GM12878 (cell line): ENCODE measurements around the gene CRYBG3. TPM values are rescaled to one million over a fixed set of nuclear protein-coding genes. Genes with fewer than 3 reads are reported as not detected.

Experiments
- ATAC-seq: fragments of 200-7000 bp; cut with Tn5 transposase; 3 replicates; pipeline ENCODE4 v1.9.1; 2020; ENCODE audit warnings: mild to moderate bottlenecking, moderate library complexity
- BruUV-seq: library from RNA; stranded (reverse); fragments of 400-500 nt; replicated peaks from 2 replicates; lab custom pipeline; 2021; lab: Mats Ljungman, UMichigan
- CTCF ChIA-PET: fragments of 300-600 bp; sonication (Branson Sonifier 250); formaldehyde crosslinking; extraction: SDS; loops from one replicate; lab custom pipeline; 2021; ENCODE audit warnings: inconsistent platforms; lab: Yijun Ruan, JAX
- POLR2A ChIA-PET: fragments of 350-600 bp; formaldehyde crosslinking; extraction: SDS; loops from one replicate; lab custom pipeline; 2021; ENCODE audit warnings: inconsistent platforms; lab: Charles Lee
- RAD21 ChIA-PET: fragments of 300-600 bp; sonication (Branson Sonifier 250); formaldehyde crosslinking; loops from one replicate; lab custom pipeline; 2023; ENCODE audit warnings: antibody characterized with exemption; ENCODE audit not compliant: unreplicated experiment; lab: Charles Lee
- SMC1A ChIA-PET: fragments of 300-600 bp; sonication (Branson Sonifier 250); formaldehyde crosslinking; loops from one replicate; lab custom pipeline; 2023; ENCODE audit not compliant: unreplicated experiment, uncharacterized antibody; lab: Charles Lee
- DNase-seq: peaks from one replicate; pipeline ENCODE4 v3.0.0-alpha.2; 2011; ENCODE audit warnings: low read depth, low spot score
- FAIRE-seq: peaks from 3 replicates; lab custom pipeline; 2011; peaks lifted over from hg19 to GRCh38; lab: Jason Lieb, UNC
- H2AFZ ChIP-seq: 2 replicates; pipeline ENCODE4 v1.6.0; 2011; ENCODE audit warnings: low read depth, low read length, control low read depth; ENCODE audit not compliant: control insufficient read depth
- H3K27ac ChIP-seq: 2 replicates; pipeline ENCODE4 v1.5.1; 2011; ENCODE audit warnings: control low read depth; ENCODE audit not compliant: control insufficient read depth, insufficient read depth
- H3K27me3 ChIP-seq, 2 experiments: replicated peaks in 1 of 2; 2 replicates each; pipeline versions ENCODE4 v1.6.0 to v1.6.1; 2011; ENCODE audit warnings: low read length in 1 of 2; ENCODE audit not compliant: control insufficient read depth in 2 of 2, insufficient read depth in 2 of 2
- H3K36me3 ChIP-seq, 2 experiments: 2 replicates each; pipeline ENCODE4 v1.5.1; 2011; ENCODE audit warnings: low read length in 1 of 2; ENCODE audit not compliant: control insufficient read depth in 2 of 2, insufficient read depth in 2 of 2
- H3K4me1 ChIP-seq: 2 replicates; pipeline ENCODE4 v1.6.1; 2011; ENCODE audit warnings: mild to moderate bottlenecking, low read length, moderate library complexity, mixed read lengths; ENCODE audit not compliant: control insufficient read depth, insufficient read depth
- H3K4me2 ChIP-seq: 2 replicates; pipeline ENCODE4 v1.6.0; 2011; ENCODE audit warnings: control low read depth; ENCODE audit not compliant: control insufficient read depth, insufficient read depth
- H3K4me3 ChIP-seq: fragments of 200-600 bp; sonication (generic); 2 replicates; pipeline ENCODE4 v1.5.1; 2016
- H3K79me2 ChIP-seq: 2 replicates; pipeline ENCODE4 v1.6.0; 2011; ENCODE audit warnings: low read length; ENCODE audit not compliant: control insufficient read depth, insufficient read depth
- H3K9ac ChIP-seq: 2 replicates; pipeline ENCODE4 v1.8.0; 2011; ENCODE audit warnings: low read length, control low read depth, mixed read lengths; ENCODE audit not compliant: control insufficient read depth, insufficient read depth
- H3K9me3 ChIP-seq: replicated peaks from 3 replicates; pipeline ENCODE4 v1.5.1; 2011; ENCODE audit warnings: mild to moderate bottlenecking, low read length; ENCODE audit not compliant: control insufficient read depth, insufficient read depth
- H4K20me1 ChIP-seq: 2 replicates; pipeline ENCODE4 v1.6.0; 2011; ENCODE audit not compliant: control insufficient read depth, insufficient read depth
- BCL11A ChIP-seq: IDR thresholded peaks from 2 replicates; pipeline ENCODE4 v1.6.1; 2011; ENCODE audit warnings: low read depth, low read length
- CHD4 ChIP-seq: fragments of 200-600 bp; sonication (generic); IDR thresholded peaks from 2 replicates; pipeline ENCODE4 v1.6.1; 2016; ENCODE audit warnings: mild to moderate bottlenecking
- GATAD2B ChIP-seq: fragments of 450-650 bp; conservative IDR thresholded peaks from 2 replicates; pipeline ENCODE4 v1.6.1; 2017; ENCODE audit warnings: low read depth, mild to moderate bottlenecking, moderate library complexity
- MTA3 ChIP-seq: IDR thresholded peaks from 2 replicates; pipeline ENCODE4 v1.6.1; 2012; ENCODE audit warnings: low read length, inconsistent platforms, borderline replicate concordance
- MXI1 ChIP-seq: fragments of 150-350 bp; IDR thresholded peaks from 2 replicates; pipeline ENCODE4 v1.6.1; 2011; ENCODE audit warnings: low read depth, mild to moderate bottlenecking, inconsistent platforms, low read length, improper control_type of control experiment
- NFYB ChIP-seq: IDR thresholded peaks from 2 replicates; pipeline ENCODE4 v1.6.1; 2011; ENCODE audit warnings: low read depth, mild to moderate bottlenecking, low read length, improper control_type of control experiment, moderate library complexity; ENCODE audit not compliant: insufficient read depth
- NR2C1 ChIP-seq: fragments of 450-650 bp; IDR thresholded peaks from 2 replicates; pipeline ENCODE4 v1.6.1; 2017; ENCODE audit warnings: antibody characterized with exemption, mild to moderate bottlenecking, moderate library complexity
- PAX5 ChIP-seq: IDR thresholded peaks from 2 replicates; pipeline ENCODE4 v1.6.1; 2011; ENCODE audit warnings: low read depth, low read length, borderline replicate concordance
- RBBP5 ChIP-seq: fragments of 200-600 bp; sonication (generic); conservative IDR thresholded peaks from 2 replicates; pipeline ENCODE4 v1.6.1; 2016
- SMAD1 ChIP-seq: fragments of 450-650 bp; IDR thresholded peaks from 2 replicates; pipeline ENCODE4 v1.6.1; 2018; ENCODE audit warnings: mild to moderate bottlenecking, low read depth; ENCODE audit not compliant: partially characterized antibody
- TCF3 ChIP-seq: IDR thresholded peaks from 2 replicates; pipeline ENCODE4 v1.6.1; 2012; ENCODE audit warnings: low read depth, mild to moderate bottlenecking, low read length, borderline replicate concordance; ENCODE audit not compliant: insufficient read depth
- ZNF384 ChIP-seq: IDR thresholded peaks from 2 replicates; pipeline ENCODE4 v1.6.1; 2012; ENCODE audit warnings: low read depth, mild to moderate bottlenecking, low read length, improper control_type of control experiment, borderline replicate concordance
- ZNF687 ChIP-seq: fragments of 450-650 bp; IDR thresholded peaks from 2 replicates; pipeline ENCODE4 v1.6.1; 2017; ENCODE audit warnings: mild to moderate bottlenecking, moderate library complexity
- WGBS: methylation state at CpG from one replicate; pipeline ENCODE4 v1.1.6; 2016; ENCODE audit warnings: low lambda C conversion rate; ENCODE audit not compliant: insufficient replicate concordance, insufficient coverage; ENCODE audit errors: missing lambda C conversion rate; 5-methylcytosine and 5-hydroxymethylcytosine counted together
- in situ Hi-C: fragments of 300-500 bp; cut with MboI; formaldehyde crosslinking; loops from 9 replicates; pipeline ENCODE4 v1.14.3; 2018; ENCODE audit warnings: mixed read lengths
- intact Hi-C: fragments of 100-400 bp; cut with micrococcal nuclease; formaldehyde crosslinking; loops from one replicate; pipeline ENCODE4 v1.14.2; 2022; ENCODE audit not compliant: unreplicated experiment
- polyA plus RNA-seq, 11 experiments: library from polyadenylated mRNA; depleted of rRNA in 4 of 11; unstranded in 6 of 11; stranded (reverse) in 5 of 11; fragments of >200 nt; fragmentation: Nextera tagmentation in 4 of 11; fragmentation: Illumina TruSeq in 1 of 11; extraction: Ambion mirVana in 4 of 11; extraction: Trizol in 1 of 11; gene quantifications; 1 replicate in 1 of 11; 2 replicates in 10 of 11; pipeline versions ENCODE4 v1.2.1 to v1.2.3, GENCODE V29; 2011 to 2016; ENCODE audit warnings: inconsistent platforms in 2 of 11, missing spikeins in 2 of 11, low read depth in 1 of 11
- total RNA-seq, 4 experiments: library from RNA; depleted of rRNA in 3 of 4; stranded (reverse); fragments of >200 nt in 3 of 4; fragmentation: Illumina TruSeq in 1 of 4; extraction: Trizol in 1 of 4; gene quantifications; 2 replicates each; pipeline versions ENCODE4 v1.2.1 to v1.2.3, GENCODE V29; 2013 to 2021
- TF ChIP-seq, protein P1 (sequence below): fragments of 450-650 bp; IDR thresholded peaks from 2 replicates; pipeline ENCODE4 v1.6.1; 2017; ENCODE audit warnings: low read depth, mild to moderate bottlenecking, moderate library complexity
- TF ChIP-seq, protein P2 (sequence below): fragments of 450-650 bp; IDR thresholded peaks from 2 replicates; pipeline ENCODE4 v1.6.1; 2016; ENCODE audit warnings: mild to moderate bottlenecking

The CRYBG3 gene
- total and polyA plus RNA-seq, 10 of the 15 experiments (the other 5 are each of a cell fraction or from before 2014, with no cell fraction given) = 0.11 to 5.4 (median 1.6) TPM

DNA sequence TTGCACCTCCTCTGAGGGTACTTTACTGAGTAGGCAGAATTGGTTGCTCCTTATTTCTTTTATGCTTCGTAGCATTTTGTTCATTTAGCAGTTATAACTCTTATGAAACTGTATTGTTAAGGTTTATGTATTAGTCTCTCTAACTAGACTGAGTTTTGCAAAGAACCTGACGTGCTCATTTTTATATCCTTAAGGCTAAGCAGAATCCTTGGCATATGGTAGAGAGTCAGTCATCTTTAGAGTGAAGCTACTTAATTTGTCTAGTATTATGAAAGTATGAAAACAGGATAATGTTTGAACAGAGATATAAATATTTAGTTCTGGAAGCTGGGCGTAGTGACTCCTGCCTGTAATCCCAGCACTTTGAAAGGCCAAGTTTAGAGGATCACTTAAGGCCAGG is 20.1 kb downstream of the CRYBG3 start:
- H3K9ac ChIP-seq = no peak overlapping the region
- no peak overlapping the region for H3K4me2 ChIP-seq
- TF ChIP-seq NFYB (no peak), CHD4 (no peak), NR2C1 (no peak), RBBP5 (no peak), GATAD2B (no peak), SMAD1 (no peak), ZNF384 (no peak), MTA3 (no peak), PAX5 (no peak), BCL11A (no peak), ZNF687 (no peak), MXI1 (no peak), TCF3 (no peak)
- TF ChIP-seq, protein P1, sequence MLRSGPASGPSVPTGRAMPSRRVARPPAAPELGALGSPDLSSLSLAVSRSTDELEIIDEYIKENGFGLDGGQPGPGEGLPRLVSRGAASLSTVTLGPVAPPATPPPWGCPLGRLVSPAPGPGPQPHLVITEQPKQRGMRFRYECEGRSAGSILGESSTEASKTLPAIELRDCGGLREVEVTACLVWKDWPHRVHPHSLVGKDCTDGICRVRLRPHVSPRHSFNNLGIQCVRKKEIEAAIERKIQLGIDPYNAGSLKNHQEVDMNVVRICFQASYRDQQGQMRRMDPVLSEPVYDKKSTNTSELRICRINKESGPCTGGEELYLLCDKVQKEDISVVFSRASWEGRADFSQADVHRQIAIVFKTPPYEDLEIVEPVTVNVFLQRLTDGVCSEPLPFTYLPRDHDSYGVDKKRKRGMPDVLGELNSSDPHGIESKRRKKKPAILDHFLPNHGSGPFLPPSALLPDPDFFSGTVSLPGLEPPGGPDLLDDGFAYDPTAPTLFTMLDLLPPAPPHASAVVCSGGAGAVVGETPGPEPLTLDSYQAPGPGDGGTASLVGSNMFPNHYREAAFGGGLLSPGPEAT = no peak
- TF ChIP-seq, protein P2, sequence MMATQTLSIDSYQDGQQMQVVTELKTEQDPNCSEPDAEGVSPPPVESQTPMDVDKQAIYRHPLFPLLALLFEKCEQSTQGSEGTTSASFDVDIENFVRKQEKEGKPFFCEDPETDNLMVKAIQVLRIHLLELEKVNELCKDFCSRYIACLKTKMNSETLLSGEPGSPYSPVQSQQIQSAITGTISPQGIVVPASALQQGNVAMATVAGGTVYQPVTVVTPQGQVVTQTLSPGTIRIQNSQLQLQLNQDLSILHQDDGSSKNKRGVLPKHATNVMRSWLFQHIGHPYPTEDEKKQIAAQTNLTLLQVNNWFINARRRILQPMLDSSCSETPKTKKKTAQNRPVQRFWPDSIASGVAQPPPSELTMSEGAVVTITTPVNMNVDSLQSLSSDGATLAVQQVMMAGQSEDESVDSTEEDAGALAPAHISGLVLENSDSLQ = no peak
- ChIA-PET SMC1A (no interaction called here), RAD21 (no interaction called here), POLR2A (no interaction called here), CTCF (interaction anchor here (1.0 kb wide), 1 partner anchor 30 kb away, joined by 4 read pairs; no protein-coding TSS in a partner anchor)
- no peaks in the 10 kb centered on the region for H3K9me3 ChIP-seq
- no peaks in the 10 kb centered on the region for H3K79me2 ChIP-seq
- no peaks in the 10 kb centered on the region for H4K20me1 ChIP-seq
- 82% methylated on average over 3 of the region's 3 CpGs for whole genome bisulfite sequencing
- intact Hi-C loops (no loop called here), in situ Hi-C loops (no loop called here)
- no peaks in the 10 kb centered on the region for H3K27me3 ChIP-seq
- no peaks in the 10 kb centered on the region for H3K36me3 ChIP-seq
- H3K27ac ChIP-seq = no peak overlapping the region
- DNase-seq (no peak), FAIRE-seq (no peak), ATAC-seq (no peak)
- BruUV-seq = no TSS peak
- H2AFZ ChIP-seq = no peak overlapping the region
- H3K4me3 ChIP-seq = no peak overlapping the region
- H3K4me1 ChIP-seq = no peaks in the 10 kb centered on the region
